Raji (cell line): ENCODE data around the gene LIN28B.

Experiments
- POLR2A ChIP-seq: IDR thresholded peaks from 2 replicates; pipeline ENCODE4 v1.6.1; 2011; ENCODE audit warnings: low read depth, low read length, control low read depth; ENCODE audit not compliant: insufficient read depth

LIN28B gene

GRCh38 chr6:104952911-104953399 is 4.0 kb upstream of the LIN28B start:
- TF ChIP-seq POLR2A = no peak

- TF ChIP-seq POLR2A = no peak
These were observed 2.6 kb upstream of the LIN28B start for GRCh38 chr6:104954190-104954797.

GRCh38 chr6:104955491-104955890 is 1.4 kb upstream of the LIN28B start:
- no peak for TF ChIP-seq POLR2A

GRCh38 chr6:104955927-104956730 is 778 bp upstream of the LIN28B start:
- TF ChIP-seq POLR2A = no peak

- TF ChIP-seq POLR2A = no peak
These were observed 632 bp downstream of the LIN28B start for GRCh38 chr6:104957301-104958177.

GRCh38 chr6:104958178-104959025 is 1.5 kb downstream of the LIN28B start:
- TF ChIP-seq POLR2A = no peak

- no peak for TF ChIP-seq POLR2A
These were observed 2.3 kb downstream of the LIN28B start for GRCh38 chr6:104959026-104959858.

- no peak for TF ChIP-seq POLR2A
These were observed 12.2 kb downstream of the LIN28B start for GRCh38 chr6:104969108-104969507.

- no peak for TF ChIP-seq POLR2A
These were observed 13.1 kb downstream of the LIN28B start for GRCh38 chr6:104969785-104970581.

GRCh38 chr6:104973404-104973803 is 16.5 kb downstream of the LIN28B start:
- no peak for TF ChIP-seq POLR2A

GRCh38 chr6:104983296-104983695 is 26.4 kb downstream of the LIN28B start:
- no peak for TF ChIP-seq POLR2A

GRCh38 chr6:104983776-104984175 is 26.9 kb downstream of the LIN28B start:
- no peak for TF ChIP-seq POLR2A

- TF ChIP-seq POLR2A = no peak
These were observed 27.9 kb downstream of the LIN28B start for GRCh38 chr6:104984831-104985230.
